Fibroblast of mammary gland (primary cell): ENCODE measurements around the gene RARS1.

Experiments used
- DNase-seq: peaks from one replicate; pipeline ENCODE4 v3.0.0-alpha.2; 2010; ENCODE audit warnings: low read depth
- H3K4me3 ChIP-seq: 2 replicates; pipeline ENCODE4 v1.5.1; 2011; ENCODE audit warnings: low read depth, mild to moderate bottlenecking, low read length, moderate library complexity; ENCODE audit not compliant: control insufficient read depth
- TF ChIP-seq, protein P1 (sequence below): conservative IDR thresholded peaks from 2 replicates; pipeline ENCODE4 v1.5.1; 2011; ENCODE audit warnings: low read depth, low read length, inconsistent platforms; ENCODE audit not compliant: control insufficient read depth, insufficient read depth

The RARS1 gene

DNA sequence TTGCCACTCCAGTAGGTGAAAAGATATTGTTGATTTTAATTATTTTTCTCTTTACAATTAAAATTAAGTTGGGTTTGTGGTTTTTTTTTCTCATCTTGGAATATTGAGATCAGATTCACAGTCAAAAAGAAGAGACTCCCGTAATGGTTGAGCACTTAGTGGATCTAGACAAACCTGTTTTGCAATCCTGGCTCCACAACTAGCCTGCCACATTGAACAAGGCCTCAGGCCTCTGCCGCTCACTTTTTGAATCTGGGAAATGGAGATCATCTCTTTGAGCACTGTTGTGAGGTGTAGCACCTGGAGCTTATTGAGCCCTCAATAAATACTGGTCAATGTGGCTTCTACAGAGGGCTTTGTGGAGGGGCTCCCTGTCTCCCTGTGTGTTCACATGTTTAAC lies 37.1 kb upstream of the RARS1 start:
- no peak overlapping the region for H3K4me3 ChIP-seq
- TF ChIP-seq, protein P1, sequence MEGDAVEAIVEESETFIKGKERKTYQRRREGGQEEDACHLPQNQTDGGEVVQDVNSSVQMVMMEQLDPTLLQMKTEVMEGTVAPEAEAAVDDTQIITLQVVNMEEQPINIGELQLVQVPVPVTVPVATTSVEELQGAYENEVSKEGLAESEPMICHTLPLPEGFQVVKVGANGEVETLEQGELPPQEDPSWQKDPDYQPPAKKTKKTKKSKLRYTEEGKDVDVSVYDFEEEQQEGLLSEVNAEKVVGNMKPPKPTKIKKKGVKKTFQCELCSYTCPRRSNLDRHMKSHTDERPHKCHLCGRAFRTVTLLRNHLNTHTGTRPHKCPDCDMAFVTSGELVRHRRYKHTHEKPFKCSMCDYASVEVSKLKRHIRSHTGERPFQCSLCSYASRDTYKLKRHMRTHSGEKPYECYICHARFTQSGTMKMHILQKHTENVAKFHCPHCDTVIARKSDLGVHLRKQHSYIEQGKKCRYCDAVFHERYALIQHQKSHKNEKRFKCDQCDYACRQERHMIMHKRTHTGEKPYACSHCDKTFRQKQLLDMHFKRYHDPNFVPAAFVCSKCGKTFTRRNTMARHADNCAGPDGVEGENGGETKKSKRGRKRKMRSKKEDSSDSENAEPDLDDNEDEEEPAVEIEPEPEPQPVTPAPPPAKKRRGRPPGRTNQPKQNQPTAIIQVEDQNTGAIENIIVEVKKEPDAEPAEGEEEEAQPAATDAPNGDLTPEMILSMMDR, result no peak
- DNase-seq, result no peak

DNA sequence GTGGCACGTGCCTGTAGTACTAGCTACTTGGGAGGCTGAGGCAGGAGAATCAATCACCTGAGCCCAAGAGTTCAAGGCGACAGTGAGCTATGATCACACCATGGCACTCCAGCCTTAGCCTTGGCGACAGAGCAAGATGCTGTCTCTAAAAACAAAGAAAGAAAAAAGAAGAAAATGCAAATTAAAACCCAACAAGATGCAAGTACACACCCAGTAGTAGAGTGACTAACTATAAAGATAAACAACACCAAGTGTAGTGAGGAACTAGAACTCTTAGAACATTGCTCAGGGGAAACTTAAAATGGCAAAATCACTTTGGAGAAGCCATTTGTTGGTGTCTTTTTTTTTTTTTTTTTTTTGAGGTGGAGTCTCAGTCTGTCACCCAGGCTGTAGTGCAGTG lies 34.7 kb upstream of the RARS1 start:
- DNase-seq, result no peak
- no peak overlapping the region for H3K4me3 ChIP-seq

DNA sequence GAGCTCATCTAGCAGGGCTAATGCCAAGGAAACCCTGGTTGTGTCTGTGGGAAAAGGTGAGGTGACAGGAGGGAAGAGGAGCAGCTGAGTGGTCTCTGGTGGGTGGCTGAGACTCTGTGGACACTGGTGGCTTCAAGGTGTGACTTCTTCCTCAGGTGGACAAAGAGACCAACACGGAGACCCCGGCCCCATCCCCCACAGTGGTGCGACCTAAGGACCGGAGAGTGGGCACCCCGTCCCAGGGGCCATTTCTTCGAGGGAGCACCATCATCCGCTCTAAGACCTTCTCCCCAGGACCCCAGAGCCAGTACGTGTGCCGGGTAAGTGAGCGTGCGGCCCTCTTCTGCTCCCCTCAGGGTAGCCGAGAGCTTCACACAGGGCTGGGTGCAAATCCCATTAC lies 31.1 kb upstream of the RARS1 start:
- H3K4me3 ChIP-seq, result no peak overlapping the region
- DNase-seq, result no peak
- TF ChIP-seq, protein P1, result no peak

More for the DNA sequence above, 34.7 kb upstream of the RARS1 start:
- TF ChIP-seq, protein P1, result no peak

DNA sequence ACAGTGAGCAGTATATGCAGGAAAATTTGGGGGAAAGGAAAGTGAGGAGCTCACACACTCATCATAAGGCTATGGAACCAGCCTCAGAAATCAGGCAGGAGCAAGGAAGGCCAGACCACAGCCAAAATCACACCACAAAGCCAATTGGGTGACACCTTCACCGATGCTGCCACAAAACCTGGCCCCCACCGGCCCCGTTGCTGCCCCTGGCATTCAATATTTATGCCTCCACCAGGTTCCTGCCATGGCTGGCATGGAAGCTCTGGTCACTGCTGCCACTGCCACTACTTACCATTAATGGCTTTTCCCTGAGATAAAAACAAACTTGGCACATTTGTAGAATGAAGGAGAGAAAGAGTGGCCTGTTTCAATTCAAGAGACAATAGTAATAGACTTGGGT lies 28.7 kb upstream of the RARS1 start:
- TF ChIP-seq, protein P1, result no peak
- no peak for DNase-seq
- no peak overlapping the region for H3K4me3 ChIP-seq

DNA sequence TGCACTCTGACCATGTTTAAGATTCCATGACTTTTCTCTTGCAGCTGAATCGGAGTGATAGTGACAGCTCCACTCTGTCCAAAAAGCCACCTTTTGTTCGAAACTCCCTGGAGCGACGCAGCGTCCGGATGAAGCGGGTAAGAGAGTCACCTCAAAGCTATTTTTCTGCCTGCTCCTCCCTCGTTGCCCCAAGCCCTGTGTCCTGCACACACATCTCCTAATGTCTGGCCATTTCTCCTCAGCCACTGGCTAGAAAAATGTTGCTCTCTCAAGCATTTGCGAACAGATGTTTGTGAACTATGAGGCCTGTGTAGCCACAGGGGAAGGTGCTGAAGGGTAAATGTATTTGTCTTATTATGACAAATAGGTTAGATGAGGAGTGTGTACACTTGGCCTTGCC lies 25.7 kb upstream of the RARS1 start:
- no peak for DNase-seq
- TF ChIP-seq, protein P1, result no peak
- H3K4me3 ChIP-seq, result no peak overlapping the region

DNA sequence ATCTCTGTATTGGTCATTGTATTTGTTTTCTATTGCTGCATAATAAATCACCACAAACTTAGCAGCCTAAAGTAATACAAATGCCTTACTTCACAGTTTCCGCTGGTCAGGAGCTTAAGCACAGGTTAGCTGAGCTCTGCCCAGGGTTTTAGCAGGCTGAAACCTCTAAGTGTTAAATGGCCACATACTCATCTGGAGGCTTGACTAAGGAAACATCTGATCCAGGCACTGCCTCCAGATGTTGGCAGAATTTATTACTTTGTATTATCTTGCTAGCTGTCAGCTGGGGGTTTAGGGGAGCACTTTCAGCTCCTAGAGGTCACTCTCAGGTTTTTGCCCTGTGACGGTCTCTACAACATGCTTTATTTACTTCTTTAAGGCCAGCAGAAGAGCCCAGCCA lies 23.2 kb upstream of the RARS1 start:
- DNase-seq, result no peak
- no peak overlapping the region for H3K4me3 ChIP-seq
- TF ChIP-seq, protein P1, result no peak

DNA sequence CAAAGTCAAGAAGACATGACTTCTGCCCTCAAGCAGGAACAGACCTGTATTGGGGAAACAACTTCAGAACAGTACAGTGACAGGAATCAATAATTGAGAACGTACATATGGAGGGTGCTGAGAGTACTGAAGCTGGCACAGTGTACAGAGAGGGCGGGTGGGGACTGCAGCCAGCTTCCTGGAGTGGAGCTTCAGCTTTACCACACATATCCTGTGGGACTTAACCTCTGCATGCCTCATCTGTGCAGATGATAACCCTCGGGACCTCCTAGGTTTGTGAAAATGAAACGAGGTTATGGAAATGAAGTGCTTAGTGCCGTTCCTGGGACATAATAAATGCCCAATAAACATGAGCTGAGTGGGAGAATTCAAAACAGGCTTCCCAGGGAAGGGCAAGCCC lies 22.1 kb upstream of the RARS1 start:
- no peak for DNase-seq
- H3K4me3 ChIP-seq, result no peak overlapping the region
- TF ChIP-seq, protein P1, result no peak
